BLaER1 (cell line): ENCODE data around the gene ITGB7.

Experiments
- H3K27ac ChIP-seq: shearing (Covaris generic); formaldehyde crosslinking; 2 replicates; pipeline ENCODE4 v1.8.1; 2022
- H3K27me3 ChIP-seq: shearing (Covaris generic); formaldehyde crosslinking; 2 replicates; pipeline ENCODE4 v1.8.1; 2022
- H3K36me3 ChIP-seq: shearing (Covaris generic); formaldehyde crosslinking; 2 replicates; pipeline ENCODE4 v1.8.1; 2022
- H3K4me1 ChIP-seq: shearing (Covaris generic); formaldehyde crosslinking; 2 replicates; pipeline ENCODE4 v1.8.1; 2022
- H3K4me2 ChIP-seq: shearing (Covaris generic); formaldehyde crosslinking; 2 replicates; pipeline ENCODE4 v1.8.1; 2022
- H3K4me3 ChIP-seq: shearing (Covaris generic); formaldehyde crosslinking; 2 replicates; pipeline ENCODE4 v1.8.1; 2022
- H3K9ac ChIP-seq: shearing (Covaris generic); formaldehyde crosslinking; 2 replicates; pipeline ENCODE4 v1.8.1; 2022
- H3K9me3 ChIP-seq: shearing (Covaris generic); formaldehyde crosslinking; 2 replicates; pipeline ENCODE4 v1.8.1; 2022
- H4K20me1 ChIP-seq: shearing (Covaris generic); formaldehyde crosslinking; 2 replicates; pipeline ENCODE4 v1.8.1; 2022
- Cebpa-rat ChIP-seq: shearing (Covaris generic); IDR thresholded peaks from 2 replicates; pipeline ENCODE4 v1.8.1; 2022

Gene ITGB7

DNA sequence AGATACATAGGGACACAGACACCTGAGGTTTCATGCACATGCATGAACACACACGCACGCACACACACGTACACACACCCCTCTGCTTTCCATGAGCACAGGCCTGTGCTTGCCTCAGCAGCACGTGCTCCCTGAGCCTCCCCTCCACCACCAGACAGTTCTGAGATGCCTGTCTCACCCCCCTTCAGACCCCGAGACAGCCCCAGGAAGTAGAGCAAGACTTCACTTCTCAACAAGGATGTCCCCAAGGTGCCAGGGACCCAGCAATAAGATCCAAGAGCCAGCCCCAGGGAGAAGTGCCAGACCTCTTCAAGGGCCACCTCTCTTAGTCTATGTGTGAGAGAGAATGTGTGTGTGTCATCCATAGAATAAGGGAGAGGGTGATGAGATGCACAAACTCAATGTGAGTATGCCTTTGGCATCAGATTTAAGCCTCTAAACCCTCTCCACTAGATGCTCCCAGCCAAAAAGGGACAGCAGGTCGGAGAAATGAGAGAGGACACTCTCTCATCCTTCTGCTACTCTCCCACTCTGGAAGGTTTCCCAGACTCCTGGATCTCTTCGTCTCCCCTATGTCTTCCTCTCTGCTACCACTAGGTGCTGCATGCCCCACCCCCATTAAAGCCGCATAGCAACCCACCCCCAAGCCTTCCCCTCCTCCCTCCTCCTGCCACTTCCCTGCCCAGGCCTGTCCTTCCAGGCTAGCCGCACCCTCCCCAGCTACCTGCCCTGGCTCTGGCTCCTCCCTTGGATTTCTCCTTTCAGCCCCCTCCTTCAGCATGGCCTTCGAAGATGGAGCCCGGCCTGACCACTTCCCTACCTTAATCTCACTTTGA, 17.2 kb upstream of the ITGB7 start:
- Histone ChIP-seq H3K9ac (peak overlapping the region; percentile 76), H3K27ac (peak overlapping the region; percentile 76)

DNA sequence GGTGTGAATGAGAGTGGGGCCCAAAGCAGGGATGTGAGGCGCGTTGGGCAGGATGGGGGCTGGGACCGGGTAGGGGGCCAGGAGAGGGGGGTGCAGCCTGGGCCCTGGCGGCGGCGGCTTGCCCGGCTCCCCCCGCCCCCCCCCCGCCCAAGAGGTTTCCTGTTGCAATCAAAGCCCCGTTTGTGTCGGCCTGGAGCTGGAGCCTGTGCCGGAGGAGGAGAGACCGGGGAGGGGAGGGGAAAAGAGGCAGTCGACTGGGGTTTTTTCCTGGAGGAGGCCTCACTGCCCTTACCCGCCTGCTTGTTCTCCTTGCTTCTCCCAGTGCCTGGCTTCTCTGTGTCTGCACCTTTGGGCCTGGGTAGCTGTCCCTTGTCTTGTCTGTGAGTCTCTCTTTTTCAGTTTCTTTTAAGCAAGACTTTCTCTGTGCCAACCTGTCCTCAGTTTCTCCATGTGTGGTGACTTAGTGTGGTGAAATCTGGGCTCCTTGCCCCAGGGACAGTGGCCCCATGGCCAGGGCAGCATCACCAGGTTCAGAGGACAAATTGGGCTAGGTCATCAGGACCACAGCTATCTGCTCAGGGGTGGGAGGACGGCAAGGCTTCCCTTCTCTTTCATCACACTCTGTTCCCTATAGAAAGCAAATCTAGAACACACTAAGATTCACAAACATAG, 16.5 kb upstream of the ITGB7 start:
- Histone ChIP-seq H3K9me3 (no peaks in the 10 kb centered on the region), H3K36me3 (peaks cover 18% of the 10 kb centered on the region), H3K27ac (peak overlapping the region; percentile 76), H3K27me3 (no peaks in the 10 kb centered on the region), H4K20me1 (peaks cover 5% of the 10 kb centered on the region; the same call in 1 of the 2 replicates), H3K9ac (peak overlapping the region; percentile 76), H3K4me2 (peak overlapping the region; percentile 93), H3K4me3 (peak overlapping the region; percentile 32; the same call in 1 of the 2 replicates), H3K4me1 (peaks cover 54% of the 10 kb centered on the region)
- no peak for TF ChIP-seq Cebpa-rat

More for the DNA sequence above, 17.2 kb upstream of the ITGB7 start:
- peaks cover under 1% of the 10 kb centered on the region; the same call in 1 of the 2 replicates for H4K20me1 ChIP-seq
- H3K27me3 ChIP-seq, result no peaks in the 10 kb centered on the region
- H3K4me3 ChIP-seq, result no peak overlapping the region
- H3K4me2 ChIP-seq, result peak overlapping the region; percentile 93
- H3K36me3 ChIP-seq, result peaks cover 18% of the 10 kb centered on the region
- no peak for TF ChIP-seq Cebpa-rat
- H3K4me1 ChIP-seq, result peaks cover 48% of the 10 kb centered on the region
- H3K9me3 ChIP-seq, result no peaks in the 10 kb centered on the region

DNA sequence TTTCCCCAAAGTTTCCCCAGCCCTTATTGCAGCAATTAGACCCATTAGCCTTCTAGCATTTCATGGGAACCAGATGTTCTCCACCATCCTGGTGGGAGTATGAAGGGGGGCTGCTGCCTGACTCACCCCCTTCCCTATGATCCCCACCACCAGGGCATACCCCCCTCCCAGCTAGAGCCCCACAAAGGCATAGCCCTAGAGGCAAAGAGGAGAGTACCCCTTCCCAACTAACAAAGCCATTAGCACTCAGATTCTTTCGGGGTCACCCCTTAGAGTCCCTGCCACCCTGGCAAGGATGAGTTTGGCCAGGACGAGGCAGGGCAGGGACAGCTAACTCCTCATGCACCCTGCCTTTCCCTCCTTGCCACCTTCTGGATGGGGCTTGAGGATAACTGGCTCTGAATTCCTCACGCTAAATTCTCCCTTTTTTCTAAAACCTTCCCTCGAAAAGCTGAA, 15.8 kb upstream of the ITGB7 start:
- TF ChIP-seq Cebpa-rat, result no peak
- Histone ChIP-seq H3K4me3 (peak overlapping the region; percentile 74), H3K4me2 (peak overlapping the region; percentile 93), H3K36me3 (peaks cover 14% of the 10 kb centered on the region), H3K4me1 (peaks cover 61% of the 10 kb centered on the region), H3K9ac (peak overlapping the region; percentile 76), H3K27me3 (no peaks in the 10 kb centered on the region), H3K27ac (peak overlapping the region; percentile 76), H3K9me3 (no peaks in the 10 kb centered on the region), H4K20me1 (peaks cover 5% of the 10 kb centered on the region; the same call in 1 of the 2 replicates)

DNA sequence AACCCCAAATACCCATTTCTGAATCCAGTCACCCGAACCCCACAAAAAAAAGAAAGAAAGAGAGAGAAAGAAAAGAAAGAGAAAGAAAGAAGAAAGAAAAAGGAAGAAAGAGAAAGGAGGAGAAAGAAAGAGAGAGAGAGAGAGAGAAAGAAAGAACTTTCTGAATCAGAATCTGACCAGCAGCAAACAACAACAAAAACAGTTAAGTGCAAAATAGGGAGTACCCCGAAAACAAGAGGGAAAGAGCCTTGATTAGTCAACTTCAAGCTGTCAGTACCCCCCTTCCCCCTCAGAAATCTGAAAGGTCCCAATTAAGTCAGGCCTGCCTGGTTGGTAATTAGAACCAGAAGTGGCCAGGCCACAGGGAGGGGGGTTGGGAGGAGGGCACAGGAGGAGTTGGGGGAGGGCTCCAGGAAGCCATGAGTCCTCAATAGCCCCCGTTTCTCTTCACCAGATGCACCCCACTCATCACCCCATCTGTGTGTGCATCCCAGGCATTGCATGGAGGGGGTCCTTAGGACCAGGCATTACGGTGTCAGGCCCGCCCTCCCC, 15.2 kb upstream of the ITGB7 start:
- peak overlapping the region; percentile 93 for H3K4me2 ChIP-seq
- peaks cover 67% of the 10 kb centered on the region for H3K4me1 ChIP-seq
- TF ChIP-seq Cebpa-rat, result no peak
- peak overlapping the region; percentile 76 for H3K27ac ChIP-seq
- H3K4me3 ChIP-seq, result peak overlapping the region; percentile 74
- H3K27me3 ChIP-seq, result no peaks in the 10 kb centered on the region
- peaks cover 5% of the 10 kb centered on the region; the same call in 1 of the 2 replicates for H4K20me1 ChIP-seq
- no peaks in the 10 kb centered on the region for H3K9me3 ChIP-seq
- H3K9ac ChIP-seq, result peak overlapping the region; percentile 76
- peaks cover 8% of the 10 kb centered on the region for H3K36me3 ChIP-seq

DNA sequence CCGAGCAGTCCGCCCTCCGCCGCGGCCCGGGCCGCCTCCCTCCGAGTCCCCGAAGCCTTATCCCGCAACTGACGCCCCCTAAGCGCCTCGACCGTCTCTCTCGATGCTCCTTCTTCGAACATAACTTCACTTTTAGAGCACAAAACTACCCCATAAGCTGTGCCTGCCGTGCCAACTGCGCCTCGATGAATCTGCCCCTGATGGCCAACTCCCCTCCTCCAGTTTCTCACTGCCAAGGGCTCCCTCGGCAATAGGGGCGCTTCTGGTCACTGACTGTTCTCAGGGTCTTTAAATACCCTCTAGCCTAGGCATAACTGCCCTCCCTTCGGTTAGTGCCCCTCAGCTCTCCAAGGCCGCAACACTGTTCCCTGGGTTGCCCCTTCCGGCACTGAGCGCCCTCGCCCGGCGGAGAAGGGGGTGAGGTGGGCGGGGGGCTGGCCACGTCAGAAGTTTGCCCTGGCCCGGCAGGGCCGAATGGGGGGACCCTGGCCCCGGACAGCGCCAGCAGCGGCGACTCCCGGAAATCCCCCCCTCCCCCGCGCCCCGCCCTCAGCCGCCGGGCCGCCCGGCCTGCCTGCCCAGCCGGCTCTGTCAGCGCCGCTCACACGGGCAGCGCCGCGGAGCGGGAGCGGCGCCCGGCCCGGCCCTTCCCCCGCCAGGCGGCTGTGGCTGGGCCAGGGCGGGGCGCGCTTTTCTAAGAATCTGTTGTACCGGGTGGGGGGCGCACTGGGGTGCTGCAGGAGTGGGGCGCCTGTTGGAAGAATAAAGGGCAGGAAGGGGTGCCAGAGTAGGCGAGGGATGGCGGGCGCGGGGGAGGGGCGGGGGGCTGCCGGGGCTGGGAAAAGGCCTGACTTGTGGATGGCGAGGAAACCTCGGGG, 14.4 kb upstream of the ITGB7 start:
- peak overlapping the region; percentile 74 for H3K4me3 ChIP-seq
- peak overlapping the region; percentile 93 for H3K4me2 ChIP-seq
- H4K20me1 ChIP-seq, result peaks cover 5% of the 10 kb centered on the region; the same call in 1 of the 2 replicates
- H3K36me3 ChIP-seq, result peaks cover under 1% of the 10 kb centered on the region; the same call in 1 of the 2 replicates
- H3K27ac ChIP-seq, result peak overlapping the region; percentile 76
- H3K9me3 ChIP-seq, result no peaks in the 10 kb centered on the region
- H3K27me3 ChIP-seq, result no peaks in the 10 kb centered on the region
- H3K4me1 ChIP-seq, result peaks cover 75% of the 10 kb centered on the region
- H3K9ac ChIP-seq, result peak overlapping the region; percentile 76
- no peak for TF ChIP-seq Cebpa-rat

DNA sequence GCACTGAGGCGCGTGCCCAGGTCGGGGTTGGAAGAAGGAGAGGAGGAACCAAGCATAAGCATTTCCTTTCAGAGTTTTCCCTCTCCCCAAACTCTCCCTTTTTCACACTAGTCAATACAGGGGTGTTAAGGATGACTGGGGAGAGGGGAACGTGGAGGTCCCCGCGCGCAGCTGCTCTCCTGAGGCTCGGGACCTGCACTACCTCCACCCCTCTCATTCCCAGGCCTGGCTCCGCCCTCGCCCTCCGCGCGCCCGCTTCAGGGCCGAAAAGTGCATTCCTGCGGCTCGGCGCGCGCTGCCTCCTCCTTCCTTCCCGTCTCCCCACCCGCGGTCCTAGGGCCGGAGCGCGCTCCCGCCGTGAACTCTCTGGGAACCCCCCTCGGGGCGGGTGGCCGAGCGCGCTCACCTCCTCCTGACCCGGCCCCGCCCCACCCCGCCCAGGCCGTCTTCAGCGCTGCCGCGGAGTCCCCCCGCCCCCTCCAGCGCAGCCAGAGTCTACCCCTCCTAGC, 13.7 kb upstream of the ITGB7 start:
- H3K27me3 ChIP-seq, result no peaks in the 10 kb centered on the region
- peaks cover 5% of the 10 kb centered on the region; the same call in 1 of the 2 replicates for H4K20me1 ChIP-seq
- no peak for TF ChIP-seq Cebpa-rat
- H3K36me3 ChIP-seq, result no peaks in the 10 kb centered on the region
- H3K9ac ChIP-seq, result peak overlapping the region; percentile 77
- no peaks in the 10 kb centered on the region for H3K9me3 ChIP-seq
- H3K4me3 ChIP-seq, result peak overlapping the region; percentile 74
- H3K27ac ChIP-seq, result peak overlapping the region; percentile 76
- H3K4me1 ChIP-seq, result peaks cover 77% of the 10 kb centered on the region
- H3K4me2 ChIP-seq, result peak overlapping the region; percentile 93

DNA sequence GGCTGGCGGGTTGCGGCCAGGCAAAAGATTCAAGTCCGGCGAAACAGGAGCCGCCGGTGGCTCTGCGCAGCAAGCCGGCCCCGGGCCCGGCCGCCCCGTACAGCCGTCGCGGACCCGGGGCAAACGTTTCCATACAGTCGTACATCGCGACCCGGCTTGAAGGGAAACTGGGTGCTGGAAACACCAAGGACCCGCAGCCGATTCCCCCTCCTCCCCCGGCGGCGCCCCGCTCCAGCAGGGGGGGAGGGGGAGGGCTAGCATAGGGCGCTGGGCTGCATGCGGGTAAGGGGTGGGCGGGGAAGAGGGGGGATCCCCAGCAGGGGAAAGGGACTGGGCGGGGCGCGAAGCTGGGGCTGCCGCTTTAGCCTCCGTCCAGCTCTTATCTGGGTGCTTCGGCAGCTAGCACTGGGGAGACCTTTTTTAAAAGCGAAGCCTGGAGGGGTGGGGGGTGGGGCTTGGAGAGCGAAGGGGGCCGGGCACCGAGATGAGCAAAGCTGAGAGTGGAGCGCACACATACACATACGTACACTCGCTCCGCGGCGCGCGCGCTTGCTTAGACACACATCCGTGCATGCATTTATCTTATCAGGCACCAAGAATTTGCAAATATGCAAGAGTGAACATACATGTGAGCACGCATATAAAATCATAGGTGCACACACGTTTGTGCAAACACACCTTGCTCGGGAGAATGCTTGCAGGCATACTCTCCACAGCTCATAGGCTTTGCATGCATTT, 13.1 kb upstream of the ITGB7 start:
- Histone ChIP-seq H3K36me3 (no peaks in the 10 kb centered on the region), H3K9me3 (no peaks in the 10 kb centered on the region), H3K9ac (peak overlapping the region; percentile 77), H3K27me3 (no peaks in the 10 kb centered on the region), H3K4me2 (peak overlapping the region; percentile 93), H3K27ac (no peak overlapping the region), H3K4me3 (peak overlapping the region; percentile 74), H4K20me1 (peaks cover 5% of the 10 kb centered on the region; the same call in 1 of the 2 replicates), H3K4me1 (peaks cover 77% of the 10 kb centered on the region)
- TF ChIP-seq Cebpa-rat, result no peak

DNA sequence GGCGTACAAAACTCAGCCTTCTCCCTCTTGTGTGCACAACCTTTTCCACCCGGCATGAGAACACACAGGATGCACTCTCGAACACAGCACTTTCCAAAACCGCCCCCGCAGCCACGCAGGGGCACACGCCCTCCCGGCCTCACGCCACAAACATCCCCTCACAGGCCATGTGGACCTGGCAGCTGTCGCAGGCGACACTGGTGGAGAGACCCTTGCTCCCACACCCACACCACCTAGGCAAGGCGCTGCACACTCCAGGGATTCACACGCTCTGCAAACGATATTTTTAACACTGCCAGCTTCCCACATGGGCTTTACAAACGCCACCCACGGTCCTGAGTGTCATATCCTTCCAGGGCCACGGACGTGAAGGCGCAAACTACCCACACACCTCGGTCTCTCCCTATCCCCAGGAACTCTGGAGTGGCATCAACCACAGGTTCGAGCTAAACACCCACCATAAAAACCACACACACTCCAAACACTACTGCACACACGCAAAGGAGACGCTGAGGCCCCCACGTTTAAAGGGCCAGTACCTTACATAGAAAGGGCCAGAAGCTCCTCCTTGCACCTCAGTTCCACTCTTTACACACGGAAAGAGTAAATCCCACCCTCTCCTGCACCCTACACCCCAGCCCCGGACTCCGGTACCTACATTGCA, 12.4 kb upstream of the ITGB7 start:
- Histone ChIP-seq H3K9me3 (no peaks in the 10 kb centered on the region), H3K27ac (no peak overlapping the region), H3K4me1 (peaks cover 77% of the 10 kb centered on the region), H3K4me3 (peak overlapping the region; percentile 74), H3K9ac (peak overlapping the region; percentile 77), H3K27me3 (no peaks in the 10 kb centered on the region), H4K20me1 (peaks cover 5% of the 10 kb centered on the region; the same call in 1 of the 2 replicates), H3K36me3 (no peaks in the 10 kb centered on the region), H3K4me2 (peak overlapping the region; percentile 93)
- TF ChIP-seq Cebpa-rat, result no peak
